Measurements from ENCODE around the gene EDN1. TPM values are rescaled to one million over a fixed set of nuclear protein-coding genes. Genes with fewer than 3 reads are reported as not detected.
"Not testable (repeated sequence)": the region's sequence is repeated elsewhere in the genome, so short reads cannot be mapped to it uniquely, and the experiment has no call there.

The EDN1 gene
- polyA plus RNA-seq, 1 experiment: 4.0 TPM

DNA sequence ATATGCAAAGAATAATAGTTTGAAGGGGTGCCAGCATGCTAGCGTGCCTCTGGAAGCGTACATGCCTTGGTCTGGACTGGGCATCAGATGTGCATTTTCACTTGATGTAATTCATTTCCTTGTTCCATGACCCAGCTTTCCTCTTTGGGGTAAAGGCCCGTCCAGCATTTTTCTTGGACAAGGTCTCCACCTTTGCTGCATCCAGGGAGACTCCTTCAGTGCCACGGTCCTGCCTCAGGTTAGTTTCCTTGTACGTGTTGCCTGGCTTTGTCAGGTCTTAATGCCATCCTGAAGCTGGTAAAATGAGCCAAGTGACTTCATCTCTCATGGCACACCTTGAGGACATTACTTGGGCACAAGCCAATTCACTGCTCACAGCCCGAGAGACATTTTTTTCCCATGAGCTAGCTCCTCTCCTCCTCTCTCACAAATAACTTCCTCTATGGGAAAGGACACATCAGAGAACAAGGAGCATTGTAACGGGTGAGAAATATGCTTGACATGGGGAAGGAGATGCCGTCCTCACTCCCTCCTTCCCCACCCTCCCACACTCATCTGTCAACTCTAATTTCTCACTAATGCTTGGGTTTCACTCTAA, 23.9 kb downstream of the EDN1 start:
- Histone ChIP-seq H3K36me3 (ENCODE audit: control insufficient read depth, insufficient read depth, low read length) (no peaks in the 10 kb centered on the region), H3K4me3 (ENCODE audit: low read depth, low read length) (no peak overlapping the region), H3K27me3 (ENCODE audit: control insufficient read depth, insufficient read depth, low read length) (no peaks in the 10 kb centered on the region)
- TF ChIP-seq, protein P1, sequence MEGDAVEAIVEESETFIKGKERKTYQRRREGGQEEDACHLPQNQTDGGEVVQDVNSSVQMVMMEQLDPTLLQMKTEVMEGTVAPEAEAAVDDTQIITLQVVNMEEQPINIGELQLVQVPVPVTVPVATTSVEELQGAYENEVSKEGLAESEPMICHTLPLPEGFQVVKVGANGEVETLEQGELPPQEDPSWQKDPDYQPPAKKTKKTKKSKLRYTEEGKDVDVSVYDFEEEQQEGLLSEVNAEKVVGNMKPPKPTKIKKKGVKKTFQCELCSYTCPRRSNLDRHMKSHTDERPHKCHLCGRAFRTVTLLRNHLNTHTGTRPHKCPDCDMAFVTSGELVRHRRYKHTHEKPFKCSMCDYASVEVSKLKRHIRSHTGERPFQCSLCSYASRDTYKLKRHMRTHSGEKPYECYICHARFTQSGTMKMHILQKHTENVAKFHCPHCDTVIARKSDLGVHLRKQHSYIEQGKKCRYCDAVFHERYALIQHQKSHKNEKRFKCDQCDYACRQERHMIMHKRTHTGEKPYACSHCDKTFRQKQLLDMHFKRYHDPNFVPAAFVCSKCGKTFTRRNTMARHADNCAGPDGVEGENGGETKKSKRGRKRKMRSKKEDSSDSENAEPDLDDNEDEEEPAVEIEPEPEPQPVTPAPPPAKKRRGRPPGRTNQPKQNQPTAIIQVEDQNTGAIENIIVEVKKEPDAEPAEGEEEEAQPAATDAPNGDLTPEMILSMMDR (IDR thresholded peaks at IDR 0.05; ENCODE audit: insufficient read depth, low read depth, low read length): no peak
- CTCF ChIA-PET: interaction anchor here (0.6 to 1.7 kb wide), 6 partner anchors 8 to 292 kb away, joined by 3 to 5 read pairs (median 4); partner anchors contain the start of gene EDN1
- DNase-seq (ENCODE audit: low read depth): no peak
- POLR2A ChIA-PET: no interaction called here

DNA sequence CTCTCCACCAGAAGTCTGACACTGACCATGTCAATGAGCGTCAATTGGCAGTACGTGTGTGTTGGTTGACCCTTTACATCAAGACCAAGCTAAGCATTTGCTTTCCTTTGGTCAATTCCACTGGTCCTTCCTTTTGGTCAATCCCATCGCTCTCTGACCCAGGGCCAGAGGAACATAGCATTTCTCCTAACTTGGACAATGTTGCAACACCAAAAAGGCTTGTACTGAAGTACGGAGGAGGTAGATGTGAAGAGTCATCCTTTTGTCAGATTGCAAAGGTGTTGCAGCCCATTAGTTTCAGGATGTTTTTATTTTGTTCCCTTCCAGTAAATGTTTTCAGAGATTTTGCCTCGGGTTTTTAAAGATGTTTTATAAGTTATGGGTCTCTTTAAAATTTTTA, 24.6 kb downstream of the EDN1 start:
- TF ChIP-seq, protein P1 (IDR thresholded peaks at IDR 0.05; ENCODE audit: insufficient read depth, low read depth, low read length): no peak
- Histone ChIP-seq H3K36me3 (ENCODE audit: control insufficient read depth, insufficient read depth, low read length) (no peaks in the 10 kb centered on the region), H3K4me3 (ENCODE audit: low read depth, low read length) (no peak overlapping the region), H3K27me3 (ENCODE audit: control insufficient read depth, insufficient read depth, low read length) (no peaks in the 10 kb centered on the region)
- ChIA-PET CTCF (interaction anchor here (0.6 to 1.7 kb wide), 6 partner anchors 9 to 293 kb away, joined by 3 to 5 read pairs (median 4); partner anchors contain the start of gene EDN1), POLR2A (no interaction called here)
- no peak for DNase-seq (ENCODE audit: low read depth)

DNA sequence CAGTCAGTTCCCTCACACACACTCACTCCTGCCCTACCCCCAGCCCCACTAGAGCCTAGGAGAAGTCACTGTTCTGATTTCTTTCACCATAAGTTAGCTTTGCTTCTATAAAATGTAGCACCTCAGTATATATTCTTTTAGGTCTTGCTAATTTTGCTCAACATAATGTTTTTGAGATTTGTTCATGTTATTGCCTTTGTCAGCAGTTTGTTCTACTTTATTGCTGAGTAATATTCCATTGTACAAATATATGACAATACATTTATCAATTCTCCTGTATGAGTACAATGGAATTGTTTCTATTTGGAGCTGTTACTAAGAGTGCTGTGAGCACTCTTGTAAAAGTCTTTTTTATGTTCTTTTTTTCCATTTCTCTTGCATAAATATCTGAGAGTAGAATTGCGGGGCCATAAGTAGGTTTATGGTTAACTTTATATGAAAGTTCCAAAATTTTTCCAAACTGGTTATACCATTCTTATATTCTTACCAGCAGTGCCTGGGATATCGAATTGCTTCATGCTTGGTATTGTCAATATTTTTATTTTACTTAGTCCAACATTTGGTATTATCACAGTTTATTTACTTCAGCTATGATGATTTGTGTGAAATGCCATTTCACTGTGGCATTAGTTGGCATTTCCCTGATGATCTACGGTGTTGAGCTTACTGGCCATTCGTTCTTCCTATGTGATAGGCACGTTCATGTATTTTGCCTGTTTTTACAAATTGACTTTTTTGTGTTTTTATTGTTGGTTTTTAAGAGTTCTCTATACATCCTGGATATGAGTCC, 25.3 kb downstream of the EDN1 start:
- Histone ChIP-seq H3K36me3 (ENCODE audit: control insufficient read depth, insufficient read depth, low read length) (no peaks in the 10 kb centered on the region), H3K27me3 (ENCODE audit: control insufficient read depth, insufficient read depth, low read length) (no peaks in the 10 kb centered on the region), H3K4me3 (ENCODE audit: low read depth, low read length) (no peak overlapping the region)
- TF ChIP-seq, protein P1 (IDR thresholded peaks at IDR 0.05; ENCODE audit: insufficient read depth, low read depth, low read length): no peak
- CTCF ChIA-PET: interaction anchor here (1.1 to 1.7 kb wide), 2 partner anchors 14 to 290 kb away, joined by 4 to 5 read pairs; no protein-coding TSS in a partner anchor
- no peak for DNase-seq (ENCODE audit: low read depth)
- POLR2A ChIA-PET: no interaction called here

DNA sequence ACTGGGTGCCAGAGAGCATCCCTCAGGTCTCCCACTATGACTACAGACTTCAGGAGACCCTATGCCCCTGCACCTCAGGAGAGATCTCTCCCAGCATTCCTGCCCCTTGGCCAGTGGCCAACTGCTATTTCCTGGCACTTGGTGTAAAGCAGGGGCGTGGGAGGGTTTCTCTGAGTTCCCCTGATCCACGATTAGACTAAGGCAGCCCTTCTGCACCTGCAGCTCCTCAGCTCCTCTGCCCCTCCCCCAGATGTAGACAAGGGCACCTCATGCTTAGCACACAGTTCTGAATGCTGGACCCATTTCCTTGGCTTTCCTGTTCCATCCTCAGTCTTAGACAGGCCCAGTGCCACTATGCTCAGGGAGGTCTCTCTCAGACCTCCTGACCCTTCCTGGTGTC, 28.6 kb downstream of the EDN1 start:
- H3K27me3 ChIP-seq (ENCODE audit: control insufficient read depth, insufficient read depth, low read length): no peaks in the 10 kb centered on the region
- TF ChIP-seq, protein P1 (IDR thresholded peaks at IDR 0.05; ENCODE audit: insufficient read depth, low read depth, low read length): no peak
- CTCF ChIA-PET: no interaction called here
- no peak for DNase-seq (ENCODE audit: low read depth)
- no peak overlapping the region for H3K4me3 ChIP-seq (ENCODE audit: low read depth, low read length)
- POLR2A ChIA-PET: no interaction called here
- no peaks in the 10 kb centered on the region for H3K36me3 ChIP-seq (ENCODE audit: control insufficient read depth, insufficient read depth, low read length)

DNA sequence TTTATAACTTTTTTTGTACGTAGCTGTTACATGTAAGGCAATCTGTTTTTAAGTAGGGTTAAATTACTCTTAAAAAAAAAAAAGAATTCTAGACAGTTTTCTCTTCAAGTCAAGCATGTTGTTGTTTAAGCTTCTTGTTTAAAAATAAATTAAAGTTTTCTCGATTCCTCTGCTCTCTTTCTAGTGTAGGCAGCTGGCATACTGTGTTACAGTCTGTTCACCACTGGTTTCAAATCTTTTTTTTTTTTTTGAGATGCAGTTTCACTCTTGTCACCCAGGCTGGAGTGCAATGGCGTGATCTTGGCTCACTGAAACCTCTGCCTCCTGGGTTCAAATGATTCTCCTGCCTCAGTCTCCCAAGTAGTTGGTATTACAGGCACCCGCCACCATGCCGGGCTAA, 29.9 kb downstream of the EDN1 start:
- CTCF ChIA-PET; POLR2A ChIA-PET; H3K36me3 ChIP-seq (ENCODE audit: control insufficient read depth, insufficient read depth, low read length); H3K4me3 ChIP-seq (ENCODE audit: low read depth, low read length); DNase-seq (ENCODE audit: low read depth); H3K27me3 ChIP-seq (ENCODE audit: control insufficient read depth, insufficient read depth, low read length): not testable (repeated sequence)

Measured in BJ (cell line).